ENCODE results near the gene NCS1.

NCS1 gene

GRCh38 chr9:130194378-130194932 is 22.3 kb downstream of the NCS1 start:
- DNase-seq (no peak), ATAC-seq (no peak)

DNA sequence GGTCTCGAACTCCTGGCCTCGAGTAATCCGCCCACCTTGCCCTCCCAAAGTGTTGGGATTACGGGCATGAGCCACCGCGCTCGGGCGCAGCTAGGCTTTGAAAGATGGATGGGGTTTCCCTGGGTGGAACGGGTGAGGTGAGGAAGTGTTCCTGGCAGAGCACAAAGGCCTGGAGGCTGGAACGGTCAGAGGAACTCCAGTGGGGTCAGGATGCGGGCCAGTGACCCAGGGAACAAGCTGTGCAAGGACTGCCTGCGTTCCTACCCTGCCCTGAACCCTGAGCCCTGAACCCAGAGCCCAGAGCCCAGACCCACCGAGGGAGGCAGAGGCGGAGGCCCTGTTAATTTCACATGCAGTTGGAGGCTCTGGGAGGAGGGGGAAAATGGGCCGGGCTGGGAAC is 23.4 kb downstream of the NCS1 start:
- ATAC-seq, result no peak
- DNase-seq, result no peak

- no peak for DNase-seq
- ATAC-seq, result no peak
These were observed 24.4 kb downstream of the NCS1 start for GRCh38 chr9:130196643-130197042.

DNA sequence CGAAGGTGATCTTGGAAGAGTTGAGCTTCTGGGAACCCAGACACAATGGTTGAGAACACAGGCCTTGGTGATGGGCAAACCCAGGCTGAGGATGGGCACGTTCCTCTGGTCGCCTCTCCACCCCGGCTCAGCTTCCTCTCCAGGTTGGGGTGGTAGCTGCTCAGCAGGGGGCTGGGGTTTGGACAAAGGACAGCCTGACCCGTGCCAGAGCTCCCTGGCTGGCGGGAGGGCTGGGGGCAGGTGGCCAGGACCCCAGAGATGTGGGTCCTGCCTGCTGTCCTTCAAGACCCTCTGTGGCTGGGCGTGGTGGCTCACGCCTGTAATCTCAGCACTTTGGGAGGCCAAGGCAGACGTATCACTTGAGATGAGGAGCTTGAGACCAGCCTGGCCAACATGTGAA is 25.2 kb downstream of the NCS1 start:
- ATAC-seq (no peak), DNase-seq (no peak)

DNA sequence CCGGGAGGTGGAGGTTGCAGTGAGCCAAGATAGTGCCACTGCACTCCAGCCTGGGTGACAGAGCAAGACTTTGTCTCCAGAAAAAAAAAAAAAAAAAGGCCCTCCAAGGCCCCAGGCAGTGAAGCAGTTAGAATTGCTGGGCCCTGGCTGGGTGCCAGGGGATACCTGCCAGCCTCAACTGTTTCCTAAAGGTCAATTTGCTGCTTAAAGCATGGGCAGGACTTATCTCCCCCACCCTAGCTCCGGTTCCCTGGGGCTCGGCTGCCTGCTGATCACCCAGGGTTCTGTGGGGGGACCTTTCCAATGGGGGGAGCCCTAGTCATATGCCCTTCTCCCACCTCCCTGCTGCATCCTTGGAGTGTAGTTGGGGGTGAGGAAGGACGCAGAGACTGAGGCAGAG is 25.7 kb downstream of the NCS1 start:
- DNase-seq, result no peak
- ATAC-seq, result no peak

- ATAC-seq, result no peak
- no peak for DNase-seq
These were observed 26.4 kb downstream of the NCS1 start for GRCh38 chr9:130198501-130199179.

GRCh38 chr9:130199605-130200004 is 27.4 kb downstream of the NCS1 start:
- ATAC-seq, result no peak
- no peak for DNase-seq

DNA sequence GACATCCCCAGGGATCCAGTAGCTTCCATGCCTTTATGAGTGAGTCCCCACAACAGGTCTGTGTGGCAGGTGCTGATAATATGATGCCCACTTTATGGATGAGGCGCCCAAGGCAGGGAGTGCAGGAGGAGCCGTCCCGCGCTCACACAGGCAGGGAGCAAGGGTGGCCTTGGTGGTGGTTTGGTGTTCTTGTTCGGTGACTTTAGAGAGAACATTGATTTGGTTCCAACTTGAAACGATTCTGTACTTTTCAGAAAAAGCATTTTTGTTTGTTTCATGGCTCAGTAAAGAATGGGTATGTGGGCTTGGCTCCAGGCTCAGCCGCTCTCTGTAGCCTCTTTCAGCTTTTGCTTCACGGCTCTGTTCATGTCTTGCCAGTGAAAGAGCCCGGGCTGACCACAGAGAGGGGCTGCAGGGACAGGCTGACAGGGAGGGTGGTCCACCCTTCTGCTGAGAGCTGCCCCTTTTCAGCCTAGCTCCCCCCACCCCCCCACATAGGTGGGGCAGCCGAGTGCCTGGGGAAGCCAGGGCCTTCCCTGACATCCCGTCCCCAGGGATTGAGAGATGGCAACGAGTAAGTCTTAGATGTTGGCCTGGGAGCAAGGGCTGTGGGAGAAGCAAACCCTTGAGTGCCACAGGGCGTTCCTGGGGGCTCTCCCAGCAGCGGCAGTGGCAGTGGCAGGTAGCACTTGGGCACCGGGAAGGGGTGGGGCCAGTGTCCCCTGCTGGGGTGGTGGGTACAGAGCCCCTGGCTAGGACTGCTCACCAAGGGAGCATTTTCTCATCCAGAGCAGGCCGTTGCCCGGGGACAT is 28.0 kb downstream of the NCS1 start:
- DNase-seq (no peak), ATAC-seq (no peak)

- no peak for ATAC-seq
- no peak for DNase-seq
These were observed 29.2 kb downstream of the NCS1 start for GRCh38 chr9:130201399-130201873.

- ATAC-seq, result no peak
- DNase-seq, result no peak
These were observed 29.8 kb downstream of the NCS1 start for GRCh38 chr9:130201974-130202373.

DNA sequence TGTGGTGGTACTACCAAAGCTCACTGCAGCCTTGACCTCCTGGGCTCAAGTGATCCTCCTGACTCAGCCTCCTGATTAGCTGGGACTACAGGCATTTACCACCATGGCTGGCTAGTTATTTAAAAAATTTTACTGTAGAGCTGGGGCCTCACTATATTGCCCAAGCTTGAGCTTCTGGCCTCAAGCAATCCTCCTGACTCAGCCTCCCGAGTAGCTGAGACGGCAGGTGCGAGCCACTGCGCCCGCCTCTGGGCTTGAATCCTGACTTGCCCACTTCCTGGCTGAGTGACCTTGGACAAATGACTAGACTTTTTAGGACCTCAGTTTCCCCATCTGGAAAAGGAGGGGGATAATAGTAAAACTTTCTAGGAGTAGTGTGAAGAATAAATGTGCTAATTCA is 32.1 kb downstream of the NCS1 start:
- DNase-seq (no peak), ATAC-seq (no peak)

DNA sequence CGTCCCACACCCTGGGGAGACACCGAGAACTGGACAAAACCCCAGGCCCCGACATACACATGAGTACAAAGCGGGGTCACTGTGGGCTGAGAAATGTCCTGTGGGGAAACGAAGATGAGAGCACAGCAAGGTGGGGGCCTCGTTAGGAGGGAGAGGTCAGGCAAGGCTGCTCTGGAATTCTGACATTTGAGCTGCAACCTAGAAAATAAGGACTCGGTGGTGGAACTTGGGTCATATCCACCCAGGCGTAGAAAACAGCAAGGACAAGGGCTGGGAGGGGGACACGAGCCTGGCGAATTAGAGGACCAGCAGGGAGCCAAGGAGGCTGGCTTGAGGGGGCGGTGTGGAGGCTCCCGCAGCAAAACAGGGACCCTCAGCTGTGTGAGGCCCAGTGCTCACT is 32.8 kb downstream of the NCS1 start:
- ATAC-seq, result no peak
- no peak for DNase-seq

DNA sequence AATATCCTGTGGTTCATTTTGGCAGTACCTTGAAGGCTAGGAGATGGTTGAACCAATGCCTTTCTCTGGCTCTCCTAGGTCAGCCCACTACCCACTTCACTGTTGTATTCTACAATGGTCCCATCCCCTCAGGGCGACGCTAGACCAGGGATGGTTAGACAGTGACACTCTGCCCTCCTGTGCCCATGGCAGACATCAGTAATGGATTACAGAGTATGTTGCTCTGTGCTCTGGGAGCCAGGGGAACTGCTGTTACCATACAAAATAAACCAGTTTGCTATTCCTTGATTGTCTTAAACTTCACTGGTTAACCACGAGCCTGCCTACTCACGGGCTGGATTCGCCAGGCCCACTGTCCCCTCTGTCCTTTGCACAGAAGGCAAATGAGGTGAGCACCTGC is 33.7 kb downstream of the NCS1 start:
- ATAC-seq (no peak), DNase-seq (no peak)

GRCh38 chr9:130206579-130206978 is 34.4 kb downstream of the NCS1 start:
- no peak for ATAC-seq
- DNase-seq, result no peak

DNA sequence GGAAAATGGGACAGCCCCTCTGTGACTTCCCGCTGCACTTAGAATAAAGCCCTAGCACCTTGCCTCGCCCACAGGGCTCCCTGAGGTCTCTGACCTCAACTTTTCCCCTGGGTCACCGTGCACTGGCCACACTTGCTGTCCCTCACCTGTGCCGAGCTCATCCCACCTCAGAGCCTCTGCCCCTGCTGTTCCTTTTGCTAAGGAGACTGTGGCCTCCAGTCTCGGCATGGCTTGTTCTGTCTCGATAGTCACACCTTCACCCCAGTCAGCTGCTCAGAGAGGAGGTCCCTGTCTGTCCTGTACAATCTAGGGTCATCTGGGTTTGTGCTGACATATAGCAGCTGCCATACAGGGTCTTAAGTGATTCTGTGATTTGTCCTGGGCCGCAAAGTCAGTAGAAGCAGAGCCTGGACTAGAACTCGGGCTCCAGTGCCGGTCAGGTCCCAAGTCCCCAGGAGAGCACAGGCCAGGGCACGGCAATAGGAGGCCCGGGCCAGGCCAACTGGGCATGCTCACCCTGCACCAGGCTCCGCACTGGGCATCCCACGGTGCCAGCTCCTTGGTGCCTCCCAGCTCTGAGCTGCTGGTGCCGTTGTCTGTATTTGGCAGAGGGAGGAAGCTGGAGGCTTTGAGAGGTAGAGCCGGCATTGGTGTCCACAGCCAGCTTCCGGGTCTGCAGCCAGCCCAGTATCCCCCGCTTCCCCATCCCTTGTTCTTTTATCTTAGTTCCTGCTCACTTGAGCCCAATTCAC is 35.2 kb downstream of the NCS1 start:
- DNase-seq (no peak), ATAC-seq (no peak)

- ATAC-seq (no peak), DNase-seq (no peak)
These were observed 36.6 kb downstream of the NCS1 start for GRCh38 chr9:130208600-130209347.

DNA sequence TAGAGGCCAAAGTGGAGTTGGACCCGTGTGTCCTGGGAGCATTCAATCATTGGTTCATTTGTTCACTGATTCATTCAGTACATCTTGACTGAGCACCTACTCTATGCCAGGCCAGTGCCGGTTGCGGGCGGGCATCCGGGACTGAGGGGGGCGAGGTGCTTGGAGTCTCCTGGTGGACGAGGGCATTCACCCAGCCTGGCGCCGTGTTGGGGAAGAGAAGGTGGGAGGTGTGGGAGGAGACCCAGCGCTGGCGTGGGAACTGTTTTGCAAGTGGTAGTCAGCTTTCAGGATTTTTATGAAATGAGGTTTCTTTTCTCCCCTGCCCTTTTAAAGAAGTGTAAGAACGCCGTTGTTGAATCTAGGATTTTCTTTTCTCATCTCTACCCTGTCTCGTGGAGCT is 37.2 kb downstream of the NCS1 start:
- ATAC-seq, result no peak
- DNase-seq, result no peak

DNA sequence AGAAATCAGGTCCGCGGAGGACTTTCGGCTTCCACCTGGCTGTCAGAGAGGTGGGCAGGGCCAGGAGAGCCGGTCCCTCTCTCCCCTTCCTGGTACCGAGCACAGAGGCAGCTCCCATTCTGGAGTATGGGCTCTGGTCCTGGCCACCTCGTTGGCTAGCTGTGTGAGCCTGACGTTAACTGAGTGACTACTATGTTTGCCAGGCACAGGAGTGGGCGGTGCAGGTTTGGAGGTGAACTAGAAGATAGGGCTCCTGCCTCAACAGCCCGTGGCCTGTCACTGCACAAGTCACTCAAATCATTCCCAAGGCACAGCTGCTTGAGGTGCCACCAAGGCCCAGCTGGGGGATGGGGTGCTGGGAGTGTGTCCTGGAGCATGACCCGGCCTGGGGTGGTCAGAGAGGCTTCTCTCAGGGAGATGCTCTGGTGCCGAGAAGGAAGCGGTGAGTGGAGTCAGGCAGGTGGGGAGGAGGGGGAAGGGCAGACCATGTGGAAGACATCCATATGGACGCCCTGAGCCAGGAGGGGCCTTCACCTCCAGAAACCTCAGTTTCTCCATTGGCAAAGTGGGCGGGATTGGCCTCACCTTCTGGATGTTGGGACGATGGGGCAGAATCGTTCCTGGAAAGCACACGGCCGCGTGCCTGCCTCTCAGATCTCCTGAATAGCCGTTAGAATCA is 39.5 kb downstream of the NCS1 start:
- DNase-seq, result no peak
- ATAC-seq, result no peak

- ATAC-seq (no peak), DNase-seq (no peak)
These were observed 40.5 kb downstream of the NCS1 start for GRCh38 chr9:130212543-130213297.

GRCh38 chr9:130213911-130214761 is 41.9 kb downstream of the NCS1 start:
- ATAC-seq (no peak), DNase-seq (no peak)
